Astrocyte (in vitro differentiated cells and primary cell): ENCODE measurements around the gene AKAP17A. TPM values are rescaled to one million over a fixed set of nuclear protein-coding genes. Genes with fewer than 3 reads are reported as not detected.
"Not testable (repeated sequence)": the region's sequence is repeated elsewhere in the genome, so short reads cannot be mapped to it uniquely, and the experiment has no call there.

Source experiments
- DNase-seq: peaks from one replicate; pipeline ENCODE4 v3.0.0-alpha.2; 2010; ENCODE audit warnings: low read depth
- FAIRE-seq: peaks from 2 replicates; lab custom pipeline; 2011; peaks lifted over from hg19 to GRCh38; lab: Jason Lieb, UNC
- H2AFZ ChIP-seq: 2 replicates; pipeline ENCODE4 v1.6.0; 2012; ENCODE audit warnings: low read depth, low read length, inconsistent platforms
- H3K27ac ChIP-seq: 2 replicates; pipeline ENCODE4 v1.5.1; 2011; ENCODE audit warnings: low read depth, low read length, inconsistent platforms
- H3K27me3 ChIP-seq: 2 replicates; pipeline ENCODE4 v1.6.0; 2011; ENCODE audit warnings: low read length, inconsistent platforms; ENCODE audit not compliant: insufficient read depth
- H3K36me3 ChIP-seq: 2 replicates; pipeline ENCODE4 v1.5.1; 2011; ENCODE audit warnings: low read length, inconsistent platforms; ENCODE audit not compliant: insufficient read depth
- H3K4me1 ChIP-seq: 2 replicates; pipeline ENCODE4 v1.5.1; 2011; ENCODE audit warnings: low read length, inconsistent platforms; ENCODE audit not compliant: insufficient read depth
- H3K4me2 ChIP-seq: 2 replicates; pipeline ENCODE4 v1.6.0; 2012; ENCODE audit warnings: low read length, inconsistent platforms
- H3K4me3 ChIP-seq: 2 replicates; pipeline ENCODE4 v1.5.1; 2011; ENCODE audit warnings: low read depth, mild to moderate bottlenecking, low read length, inconsistent platforms; ENCODE audit not compliant: insufficient read depth
- H3K79me2 ChIP-seq: 2 replicates; pipeline ENCODE4 v1.6.0; 2012; ENCODE audit warnings: mild to moderate bottlenecking, low read length, inconsistent platforms; ENCODE audit not compliant: insufficient read depth
- H3K9ac ChIP-seq: 2 replicates; pipeline ENCODE4 v1.6.0; 2012; ENCODE audit warnings: mild to moderate bottlenecking, low read length, inconsistent platforms
- H3K9me3 ChIP-seq: 2 replicates; pipeline ENCODE4 v1.5.1; 2012; ENCODE audit warnings: low read depth, mild to moderate bottlenecking, low read length, inconsistent platforms; ENCODE audit not compliant: insufficient read depth
- H4K20me1 ChIP-seq: 2 replicates; pipeline ENCODE4 v1.6.0; 2012; ENCODE audit warnings: low read length, inconsistent platforms; ENCODE audit not compliant: insufficient read depth
- H3K27ac Mint-ChIP-seq: one replicate; pipeline ENCODE4 v1.8.0; 2021; ENCODE audit warnings: mild to moderate bottlenecking, mixed read lengths; ENCODE audit not compliant: unreplicated experiment
- H3K27me3 Mint-ChIP-seq: one replicate; pipeline ENCODE4 v1.8.0; 2021; ENCODE audit warnings: low read depth, mixed read lengths; ENCODE audit not compliant: unreplicated experiment
- H3K36me3 Mint-ChIP-seq: one replicate; pipeline ENCODE4 v1.8.0; 2021; ENCODE audit warnings: low read depth, mixed read lengths; ENCODE audit not compliant: unreplicated experiment
- H3K4me1 Mint-ChIP-seq: one replicate; pipeline ENCODE4 v1.8.0; 2021; ENCODE audit warnings: low read depth, mixed read lengths; ENCODE audit not compliant: unreplicated experiment
- H3K4me3 Mint-ChIP-seq: one replicate; pipeline ENCODE4 v1.8.0; 2021; ENCODE audit warnings: mild to moderate bottlenecking, moderate library complexity, mixed read lengths; ENCODE audit not compliant: unreplicated experiment
- H3K9me3 Mint-ChIP-seq: one replicate; pipeline ENCODE4 v1.8.0; 2021; ENCODE audit warnings: mild to moderate bottlenecking, mixed read lengths; ENCODE audit not compliant: unreplicated experiment
- EZH2 ChIP-seq: IDR thresholded peaks from 2 replicates; pipeline ENCODE4 v1.6.1; 2012; ENCODE audit warnings: mild to moderate bottlenecking, low read length, inconsistent platforms; ENCODE audit not compliant: insufficient read depth
- total RNA-seq: library from RNA; stranded (reverse); gene quantifications from 2 replicates; pipeline ENCODE4 v1.2.1, GENCODE V29; 2021
- TF ChIP-seq, protein P1 (sequence below): IDR thresholded peaks from 2 replicates; pipeline ENCODE4 v1.5.1; 2011; ENCODE audit warnings: low read depth, mild to moderate bottlenecking, inconsistent platforms, low read length, moderate library complexity; ENCODE audit not compliant: insufficient read depth

AKAP17A gene
- total RNA-seq, 1 donor from 2014 or later = 15.9 TPM

DNA sequence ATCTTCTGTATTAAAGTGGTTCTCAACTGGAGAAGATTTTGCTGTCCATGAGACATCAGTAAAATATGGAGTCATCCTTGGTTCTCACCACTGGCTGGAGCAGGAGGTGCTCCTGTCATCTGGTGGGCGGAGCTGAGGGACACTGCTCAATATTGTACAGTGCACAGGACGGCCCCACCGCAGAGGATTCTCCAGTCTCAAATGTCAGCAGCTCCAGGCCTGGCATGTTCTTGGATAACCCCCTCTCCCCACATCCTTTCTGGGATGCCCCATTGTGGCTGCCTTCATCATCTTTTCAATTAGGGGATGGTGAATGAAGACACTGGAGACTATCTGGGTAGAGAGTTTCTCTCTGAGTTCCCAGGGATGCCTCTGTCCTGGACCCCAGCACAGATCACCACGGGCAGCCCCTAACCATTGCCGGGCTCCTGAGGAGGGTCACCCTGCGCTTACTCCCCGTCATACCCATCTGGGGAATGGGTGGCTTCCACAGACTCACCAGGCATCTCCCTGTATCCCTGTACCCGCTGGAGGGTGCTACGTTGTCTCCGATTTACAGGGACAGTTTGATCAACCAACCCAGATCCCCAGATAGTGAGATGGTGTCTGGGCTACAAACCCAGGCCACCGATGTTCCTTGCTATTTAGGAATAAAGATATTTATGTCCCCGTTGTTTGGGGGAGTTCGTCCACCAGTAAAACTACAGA lies 32.5 kb upstream of the AKAP17A start:
- Histone ChIP-seq H4K20me1 (no peaks in the 10 kb centered on the region), H3K36me3 (no peaks in the 10 kb centered on the region), H3K27me3 (no peaks in the 10 kb centered on the region), H3K9ac (no peak overlapping the region), H3K4me2 (no peak overlapping the region), H3K9me3 (no peaks in the 10 kb centered on the region), H3K4me3 (no peak overlapping the region), H3K79me2 (no peaks in the 10 kb centered on the region), H3K27ac (no peak overlapping the region), H2AFZ (no peak overlapping the region), H3K4me1 (no peaks in the 10 kb centered on the region)
- H3K36me3 Mint-ChIP-seq = no peaks in the 10 kb centered on the region
- H3K4me1 Mint-ChIP-seq = no peaks in the 10 kb centered on the region
- H3K4me3 Mint-ChIP-seq = no peak overlapping the region
- no peak for FAIRE-seq
- DNase-seq = no peak
- TF ChIP-seq EZH2 = no peak
- TF ChIP-seq, protein P1, sequence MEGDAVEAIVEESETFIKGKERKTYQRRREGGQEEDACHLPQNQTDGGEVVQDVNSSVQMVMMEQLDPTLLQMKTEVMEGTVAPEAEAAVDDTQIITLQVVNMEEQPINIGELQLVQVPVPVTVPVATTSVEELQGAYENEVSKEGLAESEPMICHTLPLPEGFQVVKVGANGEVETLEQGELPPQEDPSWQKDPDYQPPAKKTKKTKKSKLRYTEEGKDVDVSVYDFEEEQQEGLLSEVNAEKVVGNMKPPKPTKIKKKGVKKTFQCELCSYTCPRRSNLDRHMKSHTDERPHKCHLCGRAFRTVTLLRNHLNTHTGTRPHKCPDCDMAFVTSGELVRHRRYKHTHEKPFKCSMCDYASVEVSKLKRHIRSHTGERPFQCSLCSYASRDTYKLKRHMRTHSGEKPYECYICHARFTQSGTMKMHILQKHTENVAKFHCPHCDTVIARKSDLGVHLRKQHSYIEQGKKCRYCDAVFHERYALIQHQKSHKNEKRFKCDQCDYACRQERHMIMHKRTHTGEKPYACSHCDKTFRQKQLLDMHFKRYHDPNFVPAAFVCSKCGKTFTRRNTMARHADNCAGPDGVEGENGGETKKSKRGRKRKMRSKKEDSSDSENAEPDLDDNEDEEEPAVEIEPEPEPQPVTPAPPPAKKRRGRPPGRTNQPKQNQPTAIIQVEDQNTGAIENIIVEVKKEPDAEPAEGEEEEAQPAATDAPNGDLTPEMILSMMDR = no peak
- H3K27ac Mint-ChIP-seq = no peak overlapping the region
- H3K27me3 Mint-ChIP-seq = no peaks in the 10 kb centered on the region
- peaks cover 11% of the 10 kb centered on the region for H3K9me3 Mint-ChIP-seq

DNA sequence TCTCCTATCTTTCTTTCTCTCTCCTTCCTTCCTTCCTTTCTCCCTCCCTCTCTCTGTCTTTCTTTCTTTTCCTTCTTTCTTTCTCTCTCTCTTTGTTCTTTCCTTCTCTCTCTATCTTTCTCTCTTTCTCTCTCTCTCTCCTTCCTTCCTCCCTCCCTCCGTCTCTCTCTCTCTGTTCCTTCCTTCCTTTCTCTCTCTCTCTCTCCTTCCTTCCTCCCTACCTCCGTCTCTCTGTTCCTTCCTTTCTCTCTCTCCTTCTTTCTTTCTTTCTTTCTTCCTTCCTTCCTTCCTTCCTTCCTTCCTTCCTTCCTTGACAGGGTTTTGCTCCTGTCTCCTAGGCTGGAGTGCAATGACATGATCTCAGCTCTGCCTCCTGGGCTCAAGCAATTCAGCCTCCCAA lies 30.2 kb upstream of the AKAP17A start:
- no peaks in the 10 kb centered on the region for H3K36me3 ChIP-seq
- DNase-seq = no peak
- peaks cover 3% of the 10 kb centered on the region for H3K9me3 Mint-ChIP-seq

DNA sequence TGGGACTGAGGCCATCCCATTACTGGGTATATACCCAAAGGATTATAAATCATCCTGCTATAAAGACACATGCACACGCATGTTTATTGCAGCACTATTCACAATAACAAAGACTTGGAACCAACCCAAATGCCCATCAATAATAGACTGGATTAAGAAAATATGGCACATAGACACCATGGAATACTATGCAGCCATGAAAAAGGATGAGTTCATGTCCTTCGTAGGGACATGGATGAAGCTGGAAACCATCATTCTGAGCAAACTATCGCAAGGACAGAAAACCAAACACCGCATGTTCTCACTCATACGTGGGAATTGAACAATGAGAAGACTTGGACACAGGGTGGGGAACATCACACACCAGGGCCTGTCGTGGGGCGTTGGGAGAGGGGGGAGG lies 27.3 kb upstream of the AKAP17A start:
- not testable (repeated sequence) for H3K27ac Mint-ChIP-seq, H3K27me3 Mint-ChIP-seq, H3K4me2 ChIP-seq, H3K36me3 ChIP-seq, H3K4me1 Mint-ChIP-seq, DNase-seq, H3K4me3 Mint-ChIP-seq, H4K20me1 ChIP-seq, H3K9ac ChIP-seq, FAIRE-seq, H3K36me3 Mint-ChIP-seq, H3K9me3 ChIP-seq, H2AFZ ChIP-seq, H3K4me1 ChIP-seq, H3K79me2 ChIP-seq, H3K4me3 ChIP-seq, H3K27me3 ChIP-seq, H3K9me3 Mint-ChIP-seq, H3K27ac ChIP-seq

More for the DNA sequence above, 30.2 kb upstream of the AKAP17A start:
- Histone ChIP-seq H3K9me3 (no peaks in the 10 kb centered on the region), H4K20me1 (no peaks in the 10 kb centered on the region), H3K79me2 (no peaks in the 10 kb centered on the region), H3K4me2 (no peak overlapping the region), H2AFZ (no peak overlapping the region), H3K4me1 (no peaks in the 10 kb centered on the region), H3K27me3 (no peaks in the 10 kb centered on the region), H3K4me3 (no peak overlapping the region), H3K9ac (no peak overlapping the region), H3K27ac (no peak overlapping the region)
- Mint-ChIP-seq H3K36me3 (no peaks in the 10 kb centered on the region), H3K4me3 (no peak overlapping the region), H3K27me3 (no peaks in the 10 kb centered on the region), H3K27ac (no peak overlapping the region), H3K4me1 (no peaks in the 10 kb centered on the region)
- FAIRE-seq = no peak
- TF ChIP-seq, protein P1 = no peak
- no peak for TF ChIP-seq EZH2
